ENCODE results near the gene THSD7B. TPM values are rescaled to one million over a fixed set of nuclear protein-coding genes. Genes with fewer than 3 reads are reported as not detected.

Gene THSD7B
- total and polyA plus RNA-seq, 7 donors = 0.03 to 0.67 (median 0.13) TPM; not detected in 1

GRCh38 chr2:137467246-137467862 is 702.0 kb downstream of the THSD7B start:
- Histone ChIP-seq H3K27me3 (ENCODE audit: insufficient read depth in 3 of 3, low read length in 2 of 3) (no peaks in the 10 kb centered on the region), H3K4me1 (no peaks in the 10 kb centered on the region), H3K27ac (no peak overlapping the region), H3K4me3 (no peak overlapping the region), H3K36me3 (ENCODE audit: insufficient read depth in 1 of 2, low read depth in 1 of 2) (no peaks in the 10 kb centered on the region), H3K9me3 (no peaks in the 10 kb centered on the region)
- ATAC-seq = no peak
- 22 to 28% (median 23%) methylated on average over 3 of the region's 3 CpGs for WGBS, 3 donors
- intact Hi-C loops (cut with DNase I) = loop anchor here in 1 of 2 donors (10.0 kb wide), 1 partner anchor 367 kb away; no protein-coding TSS in a partner anchor
- TF ChIP-seq CTCF (IDR thresholded peaks at IDR 0.05) = peak; percentile 29
- no peak for DNase-seq

- Histone ChIP-seq H3K9me3 (no peaks in the 10 kb centered on the region), H3K27me3 (ENCODE audit: insufficient read depth in 3 of 3, low read length in 2 of 3) (no peaks in the 10 kb centered on the region), H3K27ac (no peak overlapping the region), H3K36me3 (ENCODE audit: insufficient read depth in 1 of 2, low read depth in 1 of 2) (no peaks in the 10 kb centered on the region), H3K4me3 (no peak overlapping the region), H3K4me1 (no peaks in the 10 kb centered on the region)
- WGBS, 3 donors = 22 to 27% (median 25%) methylated on average over 5 of the region's 5 CpGs
- DNase-seq = no peak
- no peak for ATAC-seq
- TF ChIP-seq CTCF (IDR thresholded peaks at IDR 0.05) = no peak
- intact Hi-C loops (cut with DNase I) = no loop called here
Observed at GRCh38 chr2:137493261-137493660, 727.9 kb downstream of the THSD7B start.

- Histone ChIP-seq H3K4me3 (no peak overlapping the region), H3K4me1 (no peaks in the 10 kb centered on the region), H3K27ac (no peak overlapping the region), H3K9me3 (no peaks in the 10 kb centered on the region), H3K36me3 (ENCODE audit: insufficient read depth in 1 of 2, low read depth in 1 of 2) (no peaks in the 10 kb centered on the region), H3K27me3 (ENCODE audit: insufficient read depth in 3 of 3, low read length in 2 of 3) (no peaks in the 10 kb centered on the region)
- intact Hi-C loops (cut with DNase I) = no loop called here
- ATAC-seq (no peak), DNase-seq (no peak)
- WGBS, 3 donors = 44 to 52% (median 48%) methylated on average over 3 of the region's 3 CpGs
- TF ChIP-seq CTCF (IDR thresholded peaks at IDR 0.05) = no peak
Observed at GRCh38 chr2:137500599-137500998, 735.3 kb downstream of the THSD7B start.

GRCh38 chr2:137507237-137507636 is 741.9 kb downstream of the THSD7B start:
- intact Hi-C loops (cut with DNase I) = no loop called here
- no peak overlapping the region for H3K27ac ChIP-seq
- no peaks in the 10 kb centered on the region for H3K27me3 ChIP-seq (ENCODE audit: insufficient read depth in 3 of 3, low read length in 2 of 3)
- ATAC-seq = no peak
- TF ChIP-seq CTCF (IDR thresholded peaks at IDR 0.05) = no peak
- no peak overlapping the region for H3K4me3 ChIP-seq
- 43 to 51% (median 50%) methylated on average over 2 of the region's 2 CpGs for WGBS, 3 donors
- no peaks in the 10 kb centered on the region for H3K9me3 ChIP-seq
- no peak for DNase-seq
- no peaks in the 10 kb centered on the region for H3K36me3 ChIP-seq (ENCODE audit: insufficient read depth in 1 of 2, low read depth in 1 of 2)
- no peaks in the 10 kb centered on the region for H3K4me1 ChIP-seq
